PC-3 (cell line): ENCODE data around the gene CTF1. TPM values are rescaled to one million over a fixed set of nuclear protein-coding genes. Genes with fewer than 3 reads are reported as not detected.
A peak's percentile ranks its signal among the peaks of the same experiment; 100 is the strongest.

Experiments used
- ATAC-seq: fragments of 200-7000 bp; cut with Tn5 transposase; 2 replicates; pipeline ENCODE4 v1.9.1; 2020; ENCODE audit warnings: mild to moderate bottlenecking, moderate library complexity
- BruUV-seq: library from RNA; stranded (reverse); fragments of 400-500 nt; replicated peaks from 2 replicates; lab custom pipeline; 2021; lab: Mats Ljungman, UMichigan
- CTCF ChIA-PET: fragments of 300-600 bp; sonication (Branson Sonifier 250); formaldehyde crosslinking; loops from one replicate; lab custom pipeline; 2022; ENCODE audit warnings: antibody characterized with exemption; lab: Charles Lee
- POLR2A ChIA-PET: fragments of 300-600 bp; sonication (Branson Sonifier 250); formaldehyde crosslinking; loops from one replicate; lab custom pipeline; 2022; ENCODE audit warnings: antibody characterized with exemption; ENCODE audit not compliant: unreplicated experiment; lab: Charles Lee
- DNase-seq: peaks from one replicate; pipeline ENCODE4 v3.0.0-alpha.2; 2015
- H2AFZ ChIP-seq: fragments of 300-600 bp; sonication (generic); 2 replicates; pipeline ENCODE4 v1.6.0; 2016; ENCODE audit warnings: antibody characterized with exemption, low read length
- H3F3A ChIP-seq: fragments of 300-600 bp; sonication (generic); one replicate; pipeline ENCODE4 v1.6.0; 2017; ENCODE audit warnings: antibody characterized with exemption, low read length, control low read depth, mild to moderate bottlenecking; ENCODE audit not compliant: unreplicated experiment
- H3K27ac ChIP-seq: fragments of 300-600 bp; sonication (generic); 2 replicates; pipeline ENCODE4 v1.5.1; 2016; ENCODE audit warnings: mild to moderate bottlenecking, low read length
- H3K27me3 ChIP-seq: fragments of 300-600 bp; sonication (generic); 2 replicates; pipeline ENCODE4 v1.6.1; 2016; ENCODE audit warnings: low read length, mixed read lengths
- H3K36me3 ChIP-seq: fragments of 300-600 bp; sonication (generic); 2 replicates; pipeline ENCODE4 v1.6.1; 2016; ENCODE audit warnings: low read depth, mixed run types, low read length, mixed read lengths
- H3K4me1 ChIP-seq: fragments of 300-600 bp; sonication (generic); 2 replicates; pipeline ENCODE4 v1.5.1; 2016; ENCODE audit warnings: low read length; ENCODE audit not compliant: insufficient read depth
- H3K4me2 ChIP-seq: fragments of 300-600 bp; sonication (generic); 2 replicates; pipeline ENCODE4 v1.6.0; 2016; ENCODE audit warnings: low read length
- H3K4me3 ChIP-seq: fragments of 300-600 bp; sonication (generic); 2 replicates; pipeline ENCODE4 v1.5.1; 2016; ENCODE audit warnings: mild to moderate bottlenecking, low read length, mixed read lengths
- H3K79me2 ChIP-seq: fragments of 300-600 bp; sonication (generic); 2 replicates; pipeline ENCODE4 v1.6.1; 2017; ENCODE audit warnings: low read length, mixed read lengths
- H3K9ac ChIP-seq: fragments of 300-600 bp; sonication (generic); 2 replicates; pipeline ENCODE4 v1.6.0; 2016; ENCODE audit warnings: mild to moderate bottlenecking, low read length
- H3K9me2 ChIP-seq: fragments of 300-600 bp; sonication (generic); replicated peaks from 2 replicates; pipeline ENCODE4 v1.6.1; 2016; ENCODE audit warnings: mixed run types, low read length, mixed read lengths
- H3K9me3 ChIP-seq: fragments of 300-600 bp; sonication (generic); 2 replicates; pipeline ENCODE4 v1.6.1; 2016; ENCODE audit warnings: low read length, mixed read lengths
- H4K20me1 ChIP-seq: fragments of 300-600 bp; sonication (generic); 2 replicates; pipeline ENCODE4 v1.6.1; 2016; ENCODE audit warnings: low read length, mixed read lengths
- EZH2 ChIP-seq: fragments of 300-600 bp; sonication (generic); IDR thresholded peaks from one replicate; pipeline ENCODE4 v1.6.1; 2017; ENCODE audit warnings: antibody characterized with exemption, mild to moderate bottlenecking, low read length; ENCODE audit not compliant: unreplicated experiment
- EZH2phosphoT487 ChIP-seq: fragments of 300-600 bp; sonication (generic); IDR thresholded peaks from 2 replicates; pipeline ENCODE4 v1.6.1; 2018; ENCODE audit warnings: mild to moderate bottlenecking, antibody characterized with exemption, low read length, borderline replicate concordance
- intact Hi-C: fragments of 100-400 bp; cut with micrococcal nuclease; formaldehyde crosslinking; loops from 2 replicates; pipeline ENCODE4 v1.9.0; 2023
- total RNA-seq: library from RNA; depleted of rRNA; stranded (reverse); fragments of >200 nt; gene quantifications from 2 replicates; pipeline ENCODE4 v1.2.3, GENCODE V29; 2014
- TF ChIP-seq, protein P1 (sequence below): fragments of 300-600 bp; sonication (generic); conservative IDR thresholded peaks from 2 replicates; pipeline ENCODE4 v1.5.1; 2017; ENCODE audit warnings: antibody characterized with exemption, low read depth, mild to moderate bottlenecking, low read length

The CTF1 gene
- total RNA-seq, 1 experiment from 2014 or later, result 0.29 TPM

DNA sequence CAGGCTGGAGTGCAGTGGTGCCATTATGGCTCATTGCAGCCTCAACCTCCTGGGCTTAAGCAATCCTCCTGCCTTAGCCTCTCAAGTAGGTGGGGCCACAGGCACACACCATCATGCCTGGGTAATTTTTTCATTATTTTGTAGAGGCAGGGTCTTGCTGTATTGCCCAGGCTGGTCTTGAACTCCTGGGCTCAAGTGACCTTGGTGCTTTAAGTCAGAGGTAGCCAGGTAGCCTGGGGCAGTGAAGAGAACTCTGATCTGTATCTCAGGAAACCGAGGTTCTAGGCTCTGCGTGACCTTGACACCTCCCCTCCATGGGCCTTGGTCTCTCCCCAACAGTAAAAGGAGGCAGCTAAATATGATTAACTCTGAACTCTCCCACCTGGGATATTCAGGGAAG is 3.4 kb downstream of the CTF1 start:
- ATAC-seq (no peak), DNase-seq (no peak)
- Histone ChIP-seq H3K36me3 (no peaks in the 10 kb centered on the region), H3K4me2 (no peak overlapping the region), H4K20me1 (no peaks in the 10 kb centered on the region), H3K9me2 (no peaks in the 10 kb centered on the region), H3K27me3 (no peaks in the 10 kb centered on the region), H3K79me2 (no peaks in the 10 kb centered on the region), H3K9me3 (no peaks in the 10 kb centered on the region), H2AFZ (no peak overlapping the region), H3K4me1 (peaks cover 21% of the 10 kb centered on the region), H3K27ac (no peak overlapping the region), H3K9ac (no peak overlapping the region), H3F3A (peaks cover 4% of the 10 kb centered on the region), H3K4me3 (no peak overlapping the region)
- POLR2A ChIA-PET, result no interaction called here
- BruUV-seq, result no TSS peak
- intact Hi-C loops, result no loop called here
- CTCF ChIA-PET, result no interaction called here
- no peak for TF ChIP-seq EZH2phosphoT487
- no peak for TF ChIP-seq EZH2

DNA sequence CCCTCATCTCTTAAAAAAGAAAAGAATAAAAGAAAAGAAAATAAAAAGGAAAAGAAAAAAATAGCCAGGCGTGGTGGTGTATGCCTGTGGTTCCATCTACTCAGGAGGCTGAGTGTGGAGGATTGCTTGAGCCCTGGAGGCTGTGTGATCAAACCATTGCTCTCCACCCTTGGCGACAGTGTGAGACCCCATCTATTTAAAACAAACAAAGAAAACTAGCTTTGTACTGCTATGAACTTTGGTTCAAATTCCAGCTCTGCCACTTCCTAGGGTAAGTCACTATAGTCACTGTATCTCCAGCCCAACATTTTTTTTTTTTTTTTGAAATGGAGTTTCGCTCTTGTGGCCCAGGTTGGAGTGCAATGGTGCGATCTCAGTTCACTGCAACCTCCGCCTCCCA is 4.2 kb downstream of the CTF1 start:
- Histone ChIP-seq H3K79me2 (no peaks in the 10 kb centered on the region), H3K9me2 (no peaks in the 10 kb centered on the region), H3K36me3 (no peaks in the 10 kb centered on the region), H3K27ac (no peak overlapping the region), H3K9ac (no peak overlapping the region), H3K4me2 (no peak overlapping the region), H3K9me3 (no peaks in the 10 kb centered on the region), H3F3A (peaks cover 4% of the 10 kb centered on the region), H3K4me1 (peaks cover 13% of the 10 kb centered on the region), H3K27me3 (no peaks in the 10 kb centered on the region), H3K4me3 (no peak overlapping the region), H2AFZ (no peak overlapping the region), H4K20me1 (no peaks in the 10 kb centered on the region)
- ATAC-seq (no peak), DNase-seq (no peak)
- intact Hi-C loops, result no loop called here
- BruUV-seq, result no TSS peak
- ChIA-PET CTCF (interaction anchor here (0.7 kb wide), 1 partner anchor 56 kb away, joined by 5 read pairs; no protein-coding TSS in a partner anchor), POLR2A (no interaction called here)
- TF ChIP-seq, protein P1, sequence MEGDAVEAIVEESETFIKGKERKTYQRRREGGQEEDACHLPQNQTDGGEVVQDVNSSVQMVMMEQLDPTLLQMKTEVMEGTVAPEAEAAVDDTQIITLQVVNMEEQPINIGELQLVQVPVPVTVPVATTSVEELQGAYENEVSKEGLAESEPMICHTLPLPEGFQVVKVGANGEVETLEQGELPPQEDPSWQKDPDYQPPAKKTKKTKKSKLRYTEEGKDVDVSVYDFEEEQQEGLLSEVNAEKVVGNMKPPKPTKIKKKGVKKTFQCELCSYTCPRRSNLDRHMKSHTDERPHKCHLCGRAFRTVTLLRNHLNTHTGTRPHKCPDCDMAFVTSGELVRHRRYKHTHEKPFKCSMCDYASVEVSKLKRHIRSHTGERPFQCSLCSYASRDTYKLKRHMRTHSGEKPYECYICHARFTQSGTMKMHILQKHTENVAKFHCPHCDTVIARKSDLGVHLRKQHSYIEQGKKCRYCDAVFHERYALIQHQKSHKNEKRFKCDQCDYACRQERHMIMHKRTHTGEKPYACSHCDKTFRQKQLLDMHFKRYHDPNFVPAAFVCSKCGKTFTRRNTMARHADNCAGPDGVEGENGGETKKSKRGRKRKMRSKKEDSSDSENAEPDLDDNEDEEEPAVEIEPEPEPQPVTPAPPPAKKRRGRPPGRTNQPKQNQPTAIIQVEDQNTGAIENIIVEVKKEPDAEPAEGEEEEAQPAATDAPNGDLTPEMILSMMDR, result no peak
- TF ChIP-seq EZH2, result no peak
- no peak for TF ChIP-seq EZH2phosphoT487

DNA sequence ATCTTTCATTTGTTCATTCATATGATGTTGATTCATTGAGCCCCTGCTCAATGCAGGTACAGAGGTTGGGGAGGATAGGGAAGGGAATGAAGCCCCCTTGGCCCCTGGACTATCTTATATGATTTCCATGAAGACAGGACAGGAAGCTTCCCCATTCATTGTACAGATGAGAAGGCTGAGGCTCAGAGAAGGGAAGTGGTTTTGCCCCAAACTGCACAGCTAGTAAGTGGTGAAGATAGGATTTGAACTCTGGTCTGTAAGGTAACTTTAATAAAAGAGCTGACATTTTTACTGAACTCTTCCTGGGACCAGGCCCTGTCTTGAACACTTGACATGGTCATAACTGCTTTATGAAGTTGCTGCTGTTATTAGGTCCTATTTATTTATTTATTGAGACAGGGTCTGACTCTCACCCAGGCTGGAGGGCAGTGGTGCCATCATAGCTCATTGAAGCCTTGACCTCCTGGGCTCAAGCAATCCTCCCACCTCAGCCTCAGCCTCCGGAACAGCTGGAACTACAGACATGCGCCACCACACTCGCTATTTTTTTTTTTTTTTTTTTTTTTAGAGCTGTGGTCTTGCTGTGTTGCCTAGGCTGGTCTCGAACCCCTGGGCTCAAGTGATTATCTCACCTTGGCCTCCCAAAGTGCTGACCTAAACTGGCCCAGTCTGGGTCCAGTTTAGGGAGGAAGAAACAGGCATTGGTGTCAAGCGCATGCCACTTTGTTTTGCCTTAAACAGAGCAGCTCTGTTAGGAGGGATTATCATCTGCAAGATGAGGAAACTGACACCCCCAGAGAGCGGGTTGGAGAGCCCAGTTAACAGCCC is 5.0 kb downstream of the CTF1 start:
- no peaks in the 10 kb centered on the region for H3K27me3 ChIP-seq
- CTCF ChIA-PET, result interaction anchor here (0.6 to 1.9 kb wide), 5 partner anchors 11 to 204 kb away, joined by 4 to 25 read pairs (median 5); partner anchors contain the start of gene ORAI3
- BruUV-seq, result no TSS peak
- no peaks in the 10 kb centered on the region for H4K20me1 ChIP-seq
- H3K9me3 ChIP-seq, result no peaks in the 10 kb centered on the region
- POLR2A ChIA-PET, result no interaction called here
- H3K36me3 ChIP-seq, result no peaks in the 10 kb centered on the region
- H3K79me2 ChIP-seq, result no peaks in the 10 kb centered on the region
- no peaks in the 10 kb centered on the region for H3F3A ChIP-seq
- ATAC-seq (peak; percentile 7; the same call in 1 of the 2 replicates), DNase-seq (no peak)
- H3K4me2 ChIP-seq, result peak overlapping the region; percentile 82
- intact Hi-C loops, result loop anchor here (2.0 kb wide), 1 partner anchor 57 kb away; no protein-coding TSS in a partner anchor
- H3K4me1 ChIP-seq, result peaks cover 5% of the 10 kb centered on the region
- H3K9ac ChIP-seq, result peak overlapping the region; percentile 31; the same call in 1 of the 2 replicates
- peak overlapping the region; percentile 91 for H2AFZ ChIP-seq
- H3K27ac ChIP-seq, result no peak overlapping the region
- TF ChIP-seq EZH2, result no peak
- H3K9me2 ChIP-seq, result no peaks in the 10 kb centered on the region
- H3K4me3 ChIP-seq, result peak overlapping the region; percentile 63
